Middle frontal gyrus (tissue), 1 donor: ENCODE measurements around the gene ARNT2.

ENCODE experiments used
- DNase-seq: peaks from one replicate; pipeline ENCODE4 v3.0.0-alpha.2; 2015; ENCODE audit warnings: low spot score; ENCODE audit errors: extremely low spot score

Gene ARNT2

GRCh38 chr15:80613762-80614365 lies 209.7 kb downstream of the ARNT2 start:
- DNase-seq, result no peak

- no peak for DNase-seq
These were observed 210.7 kb downstream of the ARNT2 start for GRCh38 chr15:80614711-80615360.

GRCh38 chr15:80615361-80615736 lies 211.2 kb downstream of the ARNT2 start:
- no peak for DNase-seq

GRCh38 chr15:80615783-80616391 lies 211.7 kb downstream of the ARNT2 start:
- no peak for DNase-seq

- DNase-seq, result no peak
These were observed 214.7 kb downstream of the ARNT2 start for GRCh38 chr15:80618685-80619400.

GRCh38 chr15:80619680-80620079 lies 215.5 kb downstream of the ARNT2 start:
- no peak for DNase-seq

GRCh38 chr15:80620141-80620540 lies 216.0 kb downstream of the ARNT2 start:
- no peak for DNase-seq

- DNase-seq, result no peak
These were observed 216.7 kb downstream of the ARNT2 start for GRCh38 chr15:80620931-80621330.

- DNase-seq, result no peak
These were observed 222.5 kb downstream of the ARNT2 start for GRCh38 chr15:80626643-80627120.

- DNase-seq, result no peak
These were observed 225.2 kb downstream of the ARNT2 start for GRCh38 chr15:80629355-80629754.

- DNase-seq, result no peak
These were observed 226.8 kb downstream of the ARNT2 start for GRCh38 chr15:80630981-80631380.

- no peak for DNase-seq
These were observed 229.0 kb downstream of the ARNT2 start for GRCh38 chr15:80633221-80633620.

GRCh38 chr15:80635953-80636352 lies 231.8 kb downstream of the ARNT2 start:
- DNase-seq, result no peak

- DNase-seq, result no peak
These were observed 232.5 kb downstream of the ARNT2 start for GRCh38 chr15:80636675-80637074.

- DNase-seq, result no peak
These were observed 233.6 kb downstream of the ARNT2 start for GRCh38 chr15:80637747-80638146.

- DNase-seq, result no peak
These were observed 234.5 kb downstream of the ARNT2 start for GRCh38 chr15:80638553-80639167.

GRCh38 chr15:80639168-80639555 lies 235.0 kb downstream of the ARNT2 start:
- no peak for DNase-seq

GRCh38 chr15:80640531-80641121 lies 236.4 kb downstream of the ARNT2 start:
- DNase-seq, result no peak

GRCh38 chr15:80641384-80641783 lies 237.2 kb downstream of the ARNT2 start:
- DNase-seq, result no peak

GRCh38 chr15:80643431-80643951 lies 239.3 kb downstream of the ARNT2 start:
- DNase-seq, result no peak

- DNase-seq, result no peak
These were observed 241.4 kb downstream of the ARNT2 start for GRCh38 chr15:80645494-80646065.
